GM10266 (cell line): ENCODE results near the gene AASDH.

Source experiments
- DNase-seq: peaks from one replicate; pipeline ENCODE4 v3.0.0; 2012; ENCODE audit errors: extremely low spot score
- TF ChIP-seq, protein P1 (sequence below): IDR thresholded peaks from 2 replicates; pipeline ENCODE4 v1.5.1; 2012; ENCODE audit warnings: mild to moderate bottlenecking, low read depth; ENCODE audit not compliant: control insufficient read depth, insufficient read depth; ENCODE audit errors: missing control alignments

AASDH gene

DNA sequence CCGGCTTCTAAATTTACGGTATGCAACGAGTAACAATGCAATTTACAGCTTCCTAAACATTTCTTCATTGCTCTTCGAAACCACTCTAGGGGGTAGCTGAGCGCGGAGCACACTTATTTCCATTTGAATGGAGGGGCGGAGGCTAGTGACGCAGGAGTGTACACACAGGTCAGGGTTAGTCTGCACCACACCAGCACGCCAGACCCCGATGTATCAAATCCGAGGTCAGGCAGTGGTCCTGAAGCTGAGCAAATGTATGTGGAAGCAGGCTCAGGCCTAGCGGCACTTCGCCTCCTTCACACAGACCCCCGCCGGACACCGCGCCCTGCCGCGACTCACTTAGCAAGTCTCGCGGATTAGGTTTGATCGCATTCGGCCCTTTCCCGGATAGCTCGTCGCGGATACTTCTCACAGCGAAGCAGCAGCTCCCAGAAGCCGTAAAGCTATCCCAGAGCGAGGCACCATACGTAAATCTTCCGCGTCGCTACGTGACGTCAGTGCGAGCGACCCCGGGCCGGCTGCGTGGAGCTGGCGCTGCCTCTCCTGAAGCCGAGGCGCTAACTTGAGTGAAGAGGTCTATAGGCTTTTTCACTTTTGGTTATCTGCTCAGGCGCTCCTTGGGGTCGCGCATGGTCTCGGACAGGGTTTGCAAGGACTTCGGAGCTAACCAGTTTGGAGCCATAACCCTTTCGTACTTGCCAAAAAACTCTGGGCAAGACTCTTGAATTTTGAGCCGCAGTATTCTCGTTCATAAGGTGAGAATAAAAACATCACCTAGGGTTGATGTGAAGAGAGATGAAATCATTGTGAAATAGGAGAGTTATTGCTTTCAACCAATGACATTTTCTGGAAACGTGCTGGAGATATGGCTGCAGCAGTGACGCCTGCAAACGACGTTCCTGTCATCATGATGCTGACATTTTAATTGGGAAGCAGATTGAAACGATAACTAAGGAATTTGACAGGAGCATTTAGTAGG is at the start of gene AASDH:
Gene AASDH (minus strand): TSS at position 469 of the 979 bp plus-strand sequence. CDS start 3,192 bp downstream, outside the sequence.
- DNase-seq = peak; percentile 85

GRCh38 chr4:56435140-56435926 is 48.0 kb upstream of the AASDH start, which contains the start of gene PPAT:
Gene PPAT, minus strand, starts transcription at chr4:56435615. Its CDS starts 138 bp downstream, at chr4:56435477.
- DNase-seq = peak; percentile 94

More for the DNA sequence above, at the start of gene AASDH:
- TF ChIP-seq, protein P1, sequence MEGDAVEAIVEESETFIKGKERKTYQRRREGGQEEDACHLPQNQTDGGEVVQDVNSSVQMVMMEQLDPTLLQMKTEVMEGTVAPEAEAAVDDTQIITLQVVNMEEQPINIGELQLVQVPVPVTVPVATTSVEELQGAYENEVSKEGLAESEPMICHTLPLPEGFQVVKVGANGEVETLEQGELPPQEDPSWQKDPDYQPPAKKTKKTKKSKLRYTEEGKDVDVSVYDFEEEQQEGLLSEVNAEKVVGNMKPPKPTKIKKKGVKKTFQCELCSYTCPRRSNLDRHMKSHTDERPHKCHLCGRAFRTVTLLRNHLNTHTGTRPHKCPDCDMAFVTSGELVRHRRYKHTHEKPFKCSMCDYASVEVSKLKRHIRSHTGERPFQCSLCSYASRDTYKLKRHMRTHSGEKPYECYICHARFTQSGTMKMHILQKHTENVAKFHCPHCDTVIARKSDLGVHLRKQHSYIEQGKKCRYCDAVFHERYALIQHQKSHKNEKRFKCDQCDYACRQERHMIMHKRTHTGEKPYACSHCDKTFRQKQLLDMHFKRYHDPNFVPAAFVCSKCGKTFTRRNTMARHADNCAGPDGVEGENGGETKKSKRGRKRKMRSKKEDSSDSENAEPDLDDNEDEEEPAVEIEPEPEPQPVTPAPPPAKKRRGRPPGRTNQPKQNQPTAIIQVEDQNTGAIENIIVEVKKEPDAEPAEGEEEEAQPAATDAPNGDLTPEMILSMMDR = no peak

GRCh38 chr4:56434599-56435139 is 47.4 kb upstream of the AASDH start:
- DNase-seq = peak; percentile 47
- TF ChIP-seq, protein P1 = no peak

More at GRCh38 chr4:56435140-56435926, 48.0 kb upstream of the AASDH start, which contains the start of gene PPAT:
- TF ChIP-seq, protein P1 = no peak

DNA sequence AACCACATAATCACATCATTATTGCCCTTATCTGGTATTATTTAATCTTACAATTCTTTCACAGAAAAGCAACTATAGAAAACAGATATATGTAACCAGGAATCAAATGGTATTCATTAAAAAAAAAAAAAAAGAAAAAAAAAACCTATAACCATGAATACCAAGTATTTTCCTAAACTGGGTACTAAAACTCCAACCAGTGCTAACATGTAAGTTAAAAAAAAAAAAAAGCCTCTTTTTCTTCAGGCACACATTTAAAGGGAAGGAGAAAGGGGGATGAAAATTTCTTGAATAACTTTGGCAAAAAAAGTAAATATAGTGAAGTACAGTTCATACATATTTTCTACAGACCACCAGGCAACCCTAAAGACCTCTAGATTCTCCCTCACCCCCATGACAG is 46.0 kb upstream of the AASDH start:
- DNase-seq = no peak

DNA sequence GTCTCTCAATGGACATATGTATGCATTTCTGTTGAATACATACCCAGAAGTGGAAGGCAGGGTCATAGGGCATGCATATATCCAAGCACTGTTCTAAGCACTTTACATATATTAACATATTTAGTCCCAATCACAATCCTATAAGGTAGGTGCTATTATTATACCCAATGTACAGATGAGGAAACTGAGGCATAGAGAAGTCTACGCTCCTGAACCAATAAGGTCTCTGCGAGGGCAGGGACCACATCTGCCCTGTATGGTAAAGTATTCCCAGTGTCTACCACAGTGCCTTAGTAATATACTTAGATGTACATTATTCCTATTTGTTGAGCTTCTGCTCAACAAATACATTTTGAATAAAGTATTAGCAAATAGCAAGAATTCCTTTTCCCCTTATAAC is 42.9 kb upstream of the AASDH start:
- no peak for DNase-seq
- TF ChIP-seq, protein P1 = no peak

More for the DNA sequence above, 46.0 kb upstream of the AASDH start:
- TF ChIP-seq, protein P1 = no peak

- TF ChIP-seq, protein P1 = no peak
- DNase-seq = no peak
These were observed 39.9 kb upstream of the AASDH start for GRCh38 chr4:56427179-56427578.
